ENCODE measurements around the gene DPT. TPM values are rescaled to one million over a fixed set of nuclear protein-coding genes. Genes with fewer than 3 reads are reported as not detected.

DPT gene
- total RNA-seq, 2 experiments from 2014 or later: not detected

- H3K9me3 Mint-ChIP-seq (ENCODE audit: low read depth): no peaks in the 10 kb centered on the region
- no peak overlapping the region for H3K27ac Mint-ChIP-seq
- intact Hi-C loops (cut with DNase I, micrococcal nuclease): no loop called here
- POLR2A ChIA-PET: no interaction called here
- H3K27me3 Mint-ChIP-seq: peaks cover 3% of the 10 kb centered on the region
- no peak overlapping the region for H3K4me3 Mint-ChIP-seq
- ATAC-seq (no peak), DNase-seq (no peak)
- CTCF ChIA-PET: no interaction called here
- H3K4me1 Mint-ChIP-seq: peaks cover 16% of the 10 kb centered on the region
- no peaks in the 10 kb centered on the region for H3K36me3 Mint-ChIP-seq (ENCODE audit: low read depth)
These were observed 31.2 kb upstream of the DPT start for GRCh38 chr1:168760241-168760640.

- Mint-ChIP-seq H3K4me3 (no peak overlapping the region), H3K36me3 (ENCODE audit: low read depth) (no peaks in the 10 kb centered on the region), H3K27ac (no peak overlapping the region), H3K27me3 (peaks cover 2% of the 10 kb centered on the region), H3K9me3 (ENCODE audit: low read depth) (no peaks in the 10 kb centered on the region), H3K4me1 (peaks cover 16% of the 10 kb centered on the region)
- no peak for DNase-seq
- ChIA-PET CTCF (no interaction called here), POLR2A (no interaction called here)
- intact Hi-C loops (cut with DNase I, micrococcal nuclease): no loop called here
- ATAC-seq: no peak
These were observed 30.1 kb upstream of the DPT start for GRCh38 chr1:168759077-168759476.

GRCh38 chr1:168758503-168758902 is 29.5 kb upstream of the DPT start:
- peaks cover 2% of the 10 kb centered on the region for H3K27me3 Mint-ChIP-seq
- intact Hi-C loops (cut with DNase I, micrococcal nuclease): no loop called here
- no peak for ATAC-seq
- H3K36me3 Mint-ChIP-seq (ENCODE audit: low read depth): no peaks in the 10 kb centered on the region
- no peak for DNase-seq
- POLR2A ChIA-PET: no interaction called here
- no peaks in the 10 kb centered on the region for H3K9me3 Mint-ChIP-seq (ENCODE audit: low read depth)
- peaks cover 16% of the 10 kb centered on the region for H3K4me1 Mint-ChIP-seq
- no peak overlapping the region for H3K27ac Mint-ChIP-seq
- no peak overlapping the region for H3K4me3 Mint-ChIP-seq
- CTCF ChIA-PET: no interaction called here

GRCh38 chr1:168755800-168756418 is 26.9 kb upstream of the DPT start:
- H3K36me3 Mint-ChIP-seq (ENCODE audit: low read depth): no peaks in the 10 kb centered on the region
- CTCF ChIA-PET: interaction anchor here (0.6 to 1.0 kb wide), 2 partner anchors 19 to 1349 kb away, joined by 3 read pairs; no protein-coding TSS in a partner anchor
- no peak overlapping the region for H3K4me3 Mint-ChIP-seq
- no peaks in the 10 kb centered on the region for H3K4me1 Mint-ChIP-seq
- DNase-seq: no peak
- no peak for ATAC-seq
- no peaks in the 10 kb centered on the region for H3K9me3 Mint-ChIP-seq (ENCODE audit: low read depth)
- intact Hi-C loops (cut with DNase I, micrococcal nuclease): no loop called here
- POLR2A ChIA-PET: no interaction called here
- H3K27me3 Mint-ChIP-seq: peaks cover 12% of the 10 kb centered on the region
- H3K27ac Mint-ChIP-seq: no peak overlapping the region

GRCh38 chr1:168752171-168752832 is 23.3 kb upstream of the DPT start:
- CTCF ChIA-PET: interaction anchor here (0.9 kb wide), 1 partner anchor 10 kb away, joined by 3 read pairs; no protein-coding TSS in a partner anchor
- no peak overlapping the region for H3K27ac Mint-ChIP-seq
- no peak for DNase-seq
- no peak for ATAC-seq
- no peak overlapping the region for H3K4me3 Mint-ChIP-seq
- peaks cover 15% of the 10 kb centered on the region for H3K27me3 Mint-ChIP-seq
- no peaks in the 10 kb centered on the region for H3K36me3 Mint-ChIP-seq (ENCODE audit: low read depth)
- POLR2A ChIA-PET: no interaction called here
- intact Hi-C loops (cut with DNase I, micrococcal nuclease): no loop called here
- no peaks in the 10 kb centered on the region for H3K9me3 Mint-ChIP-seq (ENCODE audit: low read depth)
- no peaks in the 10 kb centered on the region for H3K4me1 Mint-ChIP-seq

- peaks cover 18% of the 10 kb centered on the region for H3K27me3 Mint-ChIP-seq
- CTCF ChIA-PET: interaction anchor here (0.9 kb wide), 1 partner anchor 9 kb away, joined by 3 read pairs; no protein-coding TSS in a partner anchor
- intact Hi-C loops (cut with DNase I, micrococcal nuclease): no loop called here
- H3K4me3 Mint-ChIP-seq: no peak overlapping the region
- no peak overlapping the region for H3K27ac Mint-ChIP-seq
- ATAC-seq (no peak), DNase-seq (no peak)
- no peaks in the 10 kb centered on the region for H3K9me3 Mint-ChIP-seq (ENCODE audit: low read depth)
- H3K36me3 Mint-ChIP-seq (ENCODE audit: low read depth): no peaks in the 10 kb centered on the region
- no peaks in the 10 kb centered on the region for H3K4me1 Mint-ChIP-seq
- POLR2A ChIA-PET: no interaction called here
These were observed 22.2 kb upstream of the DPT start for GRCh38 chr1:168751195-168751650.

- H3K36me3 Mint-ChIP-seq (ENCODE audit: low read depth): no peaks in the 10 kb centered on the region
- no peaks in the 10 kb centered on the region for H3K9me3 Mint-ChIP-seq (ENCODE audit: low read depth)
- ChIA-PET CTCF (interaction anchor here (0.6 to 1.0 kb wide), 2 partner anchors 9 to 18 kb away, joined by 3 read pairs; no protein-coding TSS in a partner anchor), POLR2A (interaction anchor here (0.7 kb wide), 1 partner anchor 312 kb away, joined by 3 read pairs; no protein-coding TSS in a partner anchor)
- intact Hi-C loops (cut with DNase I, micrococcal nuclease): no loop called here
- DNase-seq (no peak), ATAC-seq (no peak)
- H3K27me3 Mint-ChIP-seq: peaks cover 9% of the 10 kb centered on the region
- no peak overlapping the region for H3K4me3 Mint-ChIP-seq
- H3K4me1 Mint-ChIP-seq: no peaks in the 10 kb centered on the region
- H3K27ac Mint-ChIP-seq: no peak overlapping the region
These were observed 14.1 kb upstream of the DPT start for GRCh38 chr1:168742994-168743650.

- intact Hi-C loops (cut with DNase I, micrococcal nuclease): no loop called here
- DNase-seq: no peak
- POLR2A ChIA-PET: no interaction called here
- H3K27me3 Mint-ChIP-seq: peaks cover 7% of the 10 kb centered on the region
- no peak for ATAC-seq
- no peak overlapping the region for H3K4me3 Mint-ChIP-seq
- no peaks in the 10 kb centered on the region for H3K36me3 Mint-ChIP-seq (ENCODE audit: low read depth)
- H3K4me1 Mint-ChIP-seq: no peaks in the 10 kb centered on the region
- H3K9me3 Mint-ChIP-seq (ENCODE audit: low read depth): no peaks in the 10 kb centered on the region
- CTCF ChIA-PET: interaction anchor here (1.0 kb wide), 1 partner anchor 9 kb away, joined by 3 read pairs; no protein-coding TSS in a partner anchor
- H3K27ac Mint-ChIP-seq: no peak overlapping the region
These were observed 13.4 kb upstream of the DPT start for GRCh38 chr1:168742386-168742785.

GRCh38 chr1:168739908-168740307 is 10.9 kb upstream of the DPT start:
- no peak for DNase-seq
- intact Hi-C loops (cut with DNase I, micrococcal nuclease): no loop called here
- POLR2A ChIA-PET: interaction anchor here (0.6 to 0.7 kb wide), 2 partner anchors 114 to 244 kb away, joined by 3 read pairs; no protein-coding TSS in a partner anchor
- Mint-ChIP-seq H3K4me1 (no peaks in the 10 kb centered on the region), H3K36me3 (ENCODE audit: low read depth) (no peaks in the 10 kb centered on the region), H3K27me3 (peaks cover 4% of the 10 kb centered on the region), H3K4me3 (no peak overlapping the region), H3K9me3 (ENCODE audit: low read depth) (no peaks in the 10 kb centered on the region), H3K27ac (no peak overlapping the region)
- CTCF ChIA-PET: interaction anchor here (0.6 kb wide), 1 partner anchor 286 kb away, joined by 3 read pairs; no protein-coding TSS in a partner anchor
- no peak for ATAC-seq

- no peak overlapping the region for H3K27ac Mint-ChIP-seq
- no peak overlapping the region for H3K4me3 Mint-ChIP-seq
- no peak for DNase-seq
- ChIA-PET CTCF (no interaction called here), POLR2A (no interaction called here)
- H3K4me1 Mint-ChIP-seq: no peaks in the 10 kb centered on the region
- intact Hi-C loops (cut with DNase I, micrococcal nuclease): no loop called here
- H3K27me3 Mint-ChIP-seq: peaks cover 4% of the 10 kb centered on the region
- H3K9me3 Mint-ChIP-seq (ENCODE audit: low read depth): no peaks in the 10 kb centered on the region
- H3K36me3 Mint-ChIP-seq (ENCODE audit: low read depth): no peaks in the 10 kb centered on the region
- ATAC-seq: no peak
These were observed 7.5 kb upstream of the DPT start for GRCh38 chr1:168736520-168736919.

GRCh38 chr1:168735974-168736373 is 7.0 kb upstream of the DPT start:
- Mint-ChIP-seq H3K9me3 (ENCODE audit: low read depth) (no peaks in the 10 kb centered on the region), H3K36me3 (ENCODE audit: low read depth) (no peaks in the 10 kb centered on the region), H3K27ac (no peak overlapping the region), H3K4me1 (no peaks in the 10 kb centered on the region), H3K27me3 (peaks cover 4% of the 10 kb centered on the region), H3K4me3 (no peak overlapping the region)
- ChIA-PET CTCF (no interaction called here), POLR2A (no interaction called here)
- no peak for DNase-seq
- ATAC-seq: no peak
- intact Hi-C loops (cut with DNase I, micrococcal nuclease): no loop called here

GRCh38 chr1:168734946-168735345 is 5.9 kb upstream of the DPT start:
- no peaks in the 10 kb centered on the region for H3K4me1 Mint-ChIP-seq
- H3K9me3 Mint-ChIP-seq (ENCODE audit: low read depth): no peaks in the 10 kb centered on the region
- H3K4me3 Mint-ChIP-seq: no peak overlapping the region
- intact Hi-C loops (cut with DNase I, micrococcal nuclease): no loop called here
- no peaks in the 10 kb centered on the region for H3K36me3 Mint-ChIP-seq (ENCODE audit: low read depth)
- no peak overlapping the region for H3K27ac Mint-ChIP-seq
- CTCF ChIA-PET: no interaction called here
- no peak for ATAC-seq
- POLR2A ChIA-PET: no interaction called here
- no peak for DNase-seq
- H3K27me3 Mint-ChIP-seq: peaks cover 4% of the 10 kb centered on the region

Measured in activated CD4-positive, alpha-beta T cell treated with anti-CD3 and anti-CD28 coated beads for 36 hours (primary cell).